ENCODE measurements around the gene C2orf68.

C2orf68 gene

DNA sequence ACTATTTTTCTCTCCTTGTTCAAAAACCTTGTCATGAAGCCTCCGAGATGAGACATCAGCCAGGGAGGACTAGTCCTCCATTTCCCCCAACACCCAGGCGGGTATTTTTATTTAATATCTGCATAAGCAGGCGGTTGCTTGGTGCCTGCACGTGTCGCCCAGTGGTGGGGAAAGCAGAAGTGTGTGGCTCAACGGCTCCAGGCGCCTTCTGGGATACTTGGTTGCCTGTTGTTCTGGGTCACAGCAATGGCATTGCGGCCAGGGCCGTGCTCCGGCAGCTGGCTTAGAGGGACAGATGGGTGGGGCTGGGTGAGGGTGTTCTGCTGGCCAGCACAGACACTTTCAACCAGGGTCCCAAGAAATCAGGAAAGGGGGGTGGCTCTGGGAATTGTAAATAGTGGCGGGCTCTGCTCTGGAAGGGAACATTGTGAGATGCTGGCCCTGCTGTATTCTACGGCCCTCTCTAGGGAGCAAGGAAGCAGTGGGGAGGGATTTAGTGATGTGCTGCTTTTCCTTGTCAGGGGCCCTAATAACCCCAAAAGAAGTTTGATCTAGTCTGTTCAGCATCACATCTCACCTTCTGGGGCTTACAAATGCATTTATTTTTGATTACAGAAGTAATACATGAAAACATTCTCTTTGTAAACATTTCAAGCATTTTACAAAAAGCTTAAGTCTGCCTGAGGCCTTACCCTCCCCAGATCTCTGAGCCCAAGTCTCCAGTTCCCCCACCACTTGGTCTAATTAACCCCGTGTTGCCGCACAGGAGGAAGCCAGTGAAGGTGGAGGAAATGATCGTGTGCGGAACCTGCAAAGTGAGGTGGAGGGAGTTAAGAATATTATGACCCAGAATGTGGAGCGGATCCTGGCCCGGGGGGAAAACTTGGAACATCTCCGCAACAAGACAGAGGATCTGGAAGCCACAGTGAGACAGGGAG, 33.4 kb downstream of the C2orf68 start:
- TF ChIP-seq, protein P1, sequence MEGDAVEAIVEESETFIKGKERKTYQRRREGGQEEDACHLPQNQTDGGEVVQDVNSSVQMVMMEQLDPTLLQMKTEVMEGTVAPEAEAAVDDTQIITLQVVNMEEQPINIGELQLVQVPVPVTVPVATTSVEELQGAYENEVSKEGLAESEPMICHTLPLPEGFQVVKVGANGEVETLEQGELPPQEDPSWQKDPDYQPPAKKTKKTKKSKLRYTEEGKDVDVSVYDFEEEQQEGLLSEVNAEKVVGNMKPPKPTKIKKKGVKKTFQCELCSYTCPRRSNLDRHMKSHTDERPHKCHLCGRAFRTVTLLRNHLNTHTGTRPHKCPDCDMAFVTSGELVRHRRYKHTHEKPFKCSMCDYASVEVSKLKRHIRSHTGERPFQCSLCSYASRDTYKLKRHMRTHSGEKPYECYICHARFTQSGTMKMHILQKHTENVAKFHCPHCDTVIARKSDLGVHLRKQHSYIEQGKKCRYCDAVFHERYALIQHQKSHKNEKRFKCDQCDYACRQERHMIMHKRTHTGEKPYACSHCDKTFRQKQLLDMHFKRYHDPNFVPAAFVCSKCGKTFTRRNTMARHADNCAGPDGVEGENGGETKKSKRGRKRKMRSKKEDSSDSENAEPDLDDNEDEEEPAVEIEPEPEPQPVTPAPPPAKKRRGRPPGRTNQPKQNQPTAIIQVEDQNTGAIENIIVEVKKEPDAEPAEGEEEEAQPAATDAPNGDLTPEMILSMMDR (conservative IDR thresholded peaks at IDR 0.05; ENCODE audit: low read length): no peak
- H3K4me3 ChIP-seq (ENCODE audit: low read length): no peak overlapping the region

DNA sequence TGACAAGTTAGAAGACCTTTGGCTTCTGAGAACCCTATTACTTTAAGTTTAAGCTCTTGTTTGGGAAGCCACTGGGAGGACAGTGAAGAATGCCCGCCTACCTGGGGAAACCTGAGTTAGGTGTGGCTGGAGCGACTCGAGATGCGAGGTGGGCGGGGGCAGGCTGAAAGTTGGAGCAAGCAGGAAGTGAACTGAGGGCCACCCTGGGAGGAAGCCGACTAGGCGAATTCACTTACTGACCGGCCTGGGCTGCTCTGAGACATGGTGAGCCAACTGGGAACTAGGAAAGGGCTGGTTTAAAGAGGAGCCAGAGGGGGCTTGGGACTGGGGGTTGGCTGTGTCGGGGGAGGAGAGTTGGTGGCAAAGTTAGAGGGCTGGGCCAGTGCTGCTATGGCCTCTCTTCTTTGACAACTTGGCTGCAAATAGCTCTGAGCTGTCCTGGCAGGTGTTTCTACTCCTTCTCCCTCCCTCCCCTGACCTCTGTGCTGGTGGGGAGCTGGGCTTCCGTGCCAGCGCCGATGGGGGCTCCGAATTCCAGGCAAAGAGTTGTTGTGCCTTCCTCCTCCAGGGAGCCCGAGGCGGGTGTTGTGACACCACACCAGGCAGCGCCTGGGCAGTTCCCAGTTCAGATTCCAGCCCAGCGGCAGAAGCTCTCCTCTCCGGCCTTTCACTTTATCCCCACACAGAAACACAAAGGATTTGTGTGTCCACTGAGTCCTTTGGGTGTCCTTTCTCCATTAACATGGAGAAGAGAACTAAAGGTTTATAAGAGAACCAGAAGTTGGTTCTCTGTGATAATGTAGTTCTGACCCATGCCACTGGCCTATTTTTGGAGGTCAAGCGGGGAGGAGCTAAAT, 34.3 kb downstream of the C2orf68 start, which contains the start of gene VAMP8:
TSS of gene VAMP8 (plus strand) at position 201 of the 857 bp plus-strand sequence. CDS start at position 262, 61 bp downstream.
- H3K4me3 ChIP-seq (ENCODE audit: low read length): no peak within 1 kb of the TSS
- no peak for DNase-seq (ENCODE audit: low read depth)
- TF ChIP-seq, protein P1 (conservative IDR thresholded peaks at IDR 0.05; ENCODE audit: low read length): no peak

More for the DNA sequence above, 33.4 kb downstream of the C2orf68 start:
- DNase-seq (ENCODE audit: low read depth): no peak

DNA sequence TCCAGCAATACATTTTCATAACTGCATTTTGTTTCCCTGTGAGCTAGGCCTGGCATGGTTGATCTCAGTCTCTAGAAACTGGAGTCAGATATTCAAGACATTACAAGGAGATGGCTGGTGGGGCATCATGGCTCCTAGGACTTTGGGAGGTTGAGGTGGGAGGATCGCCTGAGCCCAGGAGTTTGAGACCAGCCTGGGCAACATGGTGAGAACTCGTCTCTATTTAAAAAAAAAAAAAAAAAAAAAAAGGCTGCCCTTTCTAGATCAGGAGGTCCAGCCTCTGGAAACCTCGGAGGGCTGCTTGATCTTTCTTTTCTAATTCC, 34.8 kb downstream of the C2orf68 start:
- TF ChIP-seq, protein P1 (conservative IDR thresholded peaks at IDR 0.05; ENCODE audit: low read length): no peak
- no peak overlapping the region for H3K4me3 ChIP-seq (ENCODE audit: low read length)
- DNase-seq (ENCODE audit: low read depth): no peak

DNA sequence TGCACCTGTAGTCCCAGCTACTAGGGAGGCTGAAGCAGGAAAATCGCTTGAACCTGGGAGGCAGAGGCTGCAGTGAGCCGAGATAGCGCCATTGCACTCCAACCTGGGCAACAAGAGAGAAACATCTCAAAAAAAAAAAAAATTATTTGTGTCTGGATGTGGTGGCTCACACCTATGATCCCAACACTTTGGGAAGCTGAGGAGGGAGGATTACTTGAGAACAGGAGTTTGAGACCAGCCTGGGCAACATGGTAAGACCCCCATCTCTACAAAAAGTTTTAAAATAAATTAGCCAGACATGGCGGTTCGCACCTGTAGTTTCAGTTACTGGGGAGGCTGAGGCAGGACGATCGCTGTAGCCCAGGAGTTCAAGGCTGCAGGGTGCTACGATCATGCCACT, 36.1 kb downstream of the C2orf68 start:
- H3K4me3 ChIP-seq (ENCODE audit: low read length): no peak overlapping the region
- DNase-seq (ENCODE audit: low read depth): no peak
- TF ChIP-seq, protein P1 (conservative IDR thresholded peaks at IDR 0.05; ENCODE audit: low read length): no peak

DNA sequence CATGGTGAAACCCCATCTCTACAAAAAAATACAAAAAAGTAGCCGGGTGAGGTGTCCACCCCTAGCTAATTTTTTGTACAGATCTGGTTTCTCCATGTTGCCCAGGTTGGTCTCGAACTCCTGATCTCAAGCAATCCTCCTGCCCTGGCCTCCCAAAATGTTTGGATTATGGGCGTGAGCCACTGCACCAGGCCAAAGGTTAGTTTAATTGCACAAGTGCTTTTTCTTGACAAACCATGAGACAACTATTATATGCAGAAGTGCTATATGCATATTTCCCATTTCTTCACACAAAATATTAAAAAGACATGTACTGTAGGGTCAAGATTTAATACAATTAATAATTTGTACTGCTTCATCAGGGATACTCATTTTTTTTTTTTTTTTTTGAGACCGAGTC, 45.6 kb downstream of the C2orf68 start:
- TF ChIP-seq, protein P1 (conservative IDR thresholded peaks at IDR 0.05; ENCODE audit: low read length): no peak

DNA sequence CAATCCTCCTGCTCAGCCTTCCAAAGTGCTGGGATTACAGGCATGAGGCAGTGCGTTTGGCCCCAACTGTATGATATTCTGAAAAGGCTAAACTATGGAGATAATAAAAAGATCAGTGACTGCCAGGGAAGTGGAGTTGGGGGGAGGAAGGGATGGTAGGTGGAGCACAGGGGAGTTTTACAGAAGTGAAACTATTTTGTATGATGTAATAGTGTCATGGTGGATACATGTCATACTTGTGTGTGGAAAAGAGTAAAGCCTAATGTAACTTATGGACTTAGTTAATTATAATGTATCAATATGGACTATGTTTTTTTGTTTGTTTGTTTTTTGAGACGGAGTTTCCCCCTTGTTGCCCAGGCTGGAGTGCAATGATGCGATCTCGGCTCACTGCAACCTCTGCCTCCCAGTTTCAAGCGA, 47.7 kb downstream of the C2orf68 start:
- H3K4me3 ChIP-seq (ENCODE audit: low read length): no peak overlapping the region
- TF ChIP-seq, protein P1 (conservative IDR thresholded peaks at IDR 0.05; ENCODE audit: low read length): no peak
- no peak for DNase-seq (ENCODE audit: low read depth)

More for the DNA sequence above, 45.6 kb downstream of the C2orf68 start:
- no peak overlapping the region for H3K4me3 ChIP-seq (ENCODE audit: low read length)
- DNase-seq (ENCODE audit: low read depth): no peak
